Stimulated activated CD8-positive, alpha-beta memory T cell treated with anti-CD3 and anti-CD28 coated beads, Interleukin-7, amount 100 ng/mL, for 4 hours (primary cell): ENCODE measurements around the gene PHLDB3.

Source experiments
- DNase-seq, 2 donors: peaks; one replicate each; pipeline ENCODE4 v3.0.0-alpha.2; 2020; ENCODE audit warnings: low read depth in 2 of 2

Gene PHLDB3

GRCh38 chr19:43468354-43469159 lies 36.0 kb downstream of the PHLDB3 start:
- no peak for DNase-seq

- DNase-seq, result no peak
These were observed 36.8 kb downstream of the PHLDB3 start for GRCh38 chr19:43467730-43468129.

DNA sequence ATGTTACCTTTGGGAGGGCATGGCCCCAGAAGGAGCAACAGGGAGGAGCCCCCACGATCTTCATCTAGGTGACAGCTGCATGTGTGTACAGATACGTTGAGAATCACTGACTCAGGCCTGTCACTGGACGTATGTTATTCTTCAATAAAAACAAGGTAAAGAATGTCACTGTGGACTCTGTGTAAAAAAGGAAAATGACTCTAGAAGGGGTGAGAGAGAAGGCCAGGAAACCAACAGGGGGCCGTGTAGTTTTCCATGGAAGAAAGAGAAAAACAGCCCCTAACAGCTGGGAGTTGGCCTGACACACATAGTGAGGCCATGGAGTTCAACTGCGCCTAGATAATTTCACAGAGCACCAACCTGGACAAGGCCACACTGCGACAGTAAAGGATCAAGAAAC lies 37.3 kb downstream of the PHLDB3 start:
- no peak for DNase-seq

GRCh38 chr19:43466793-43467192 lies 37.8 kb downstream of the PHLDB3 start:
- no peak for DNase-seq

GRCh38 chr19:43465468-43466120 lies 39.0 kb downstream of the PHLDB3 start, which contains the start of gene LYPD3:
Gene LYPD3 (minus strand): TSS chr19:43465608. CDS start chr19:43465571, 37 bp downstream.
- no peak for DNase-seq

- DNase-seq, result no peak
These were observed 40.3 kb downstream of the PHLDB3 start for GRCh38 chr19:43464134-43464775.

- peak; percentile 99 for DNase-seq
These were observed 41.0 kb downstream of the PHLDB3 start for GRCh38 chr19:43463381-43464133.

GRCh38 chr19:43462785-43463380 lies 41.7 kb downstream of the PHLDB3 start:
- no peak for DNase-seq

- no peak for DNase-seq
These were observed 42.2 kb downstream of the PHLDB3 start for GRCh38 chr19:43462383-43462782.

DNA sequence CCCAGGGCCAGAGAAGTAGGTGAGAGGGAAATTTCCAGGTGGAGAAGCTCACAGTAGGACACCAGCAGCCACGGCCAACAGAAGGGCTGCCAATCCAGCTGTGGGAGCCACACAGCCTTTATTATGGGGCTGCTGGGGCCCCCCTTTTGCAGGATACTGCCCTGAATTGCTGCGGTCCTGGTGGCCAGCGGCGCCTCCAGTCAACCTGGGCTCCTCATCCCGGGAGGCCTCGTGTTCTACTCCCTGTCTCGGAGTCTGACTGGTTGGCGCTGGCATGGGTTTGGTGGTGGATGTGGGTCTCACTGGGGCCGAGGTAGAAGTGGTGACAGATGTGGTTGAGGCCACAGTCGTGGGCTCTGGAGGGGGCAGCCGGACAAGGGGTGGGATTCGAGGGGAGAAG lies 43.2 kb downstream of the PHLDB3 start:
- no peak for DNase-seq

- no peak for DNase-seq
These were observed 44.1 kb downstream of the PHLDB3 start for GRCh38 chr19:43460362-43461016.

GRCh38 chr19:43457809-43458208 lies 46.7 kb downstream of the PHLDB3 start:
- no peak for DNase-seq

DNA sequence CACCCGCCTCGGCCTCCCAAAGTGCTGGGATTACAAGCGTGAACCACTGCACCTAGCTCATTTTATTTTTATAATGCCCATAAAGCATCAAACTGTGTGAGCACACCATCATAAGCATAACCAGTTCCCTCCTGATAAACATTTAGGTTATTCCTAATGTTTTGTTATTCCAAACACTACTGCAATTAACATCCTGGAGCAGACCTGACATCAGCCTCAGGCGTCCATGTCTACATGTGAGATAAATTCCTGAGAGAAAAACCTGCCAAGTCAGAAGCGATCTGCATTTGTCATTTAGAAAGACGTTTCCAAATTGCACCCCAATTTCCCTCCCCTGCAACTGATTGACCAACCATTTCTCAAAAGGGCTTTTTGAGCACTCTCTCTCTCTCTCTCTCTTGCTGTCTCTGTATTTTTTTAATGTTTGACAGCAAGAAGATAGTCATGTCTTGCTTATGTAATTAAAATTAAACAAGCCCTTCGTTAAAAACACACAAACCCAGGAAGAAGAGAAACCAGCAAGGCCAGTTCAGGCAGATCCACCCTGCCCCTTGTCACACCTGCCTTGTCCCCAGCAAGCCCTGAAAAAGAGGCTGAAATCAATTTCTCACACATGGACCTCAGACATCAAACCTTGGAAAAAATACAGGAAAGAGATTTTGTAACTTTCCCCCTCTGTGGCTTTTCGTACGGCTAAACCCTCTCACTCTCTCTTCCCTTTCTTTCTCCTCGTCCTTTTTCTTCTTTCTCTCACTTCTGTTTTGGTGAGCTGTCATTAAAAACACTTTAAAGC lies 49.0 kb downstream of the PHLDB3 start:
- no peak for DNase-seq

DNA sequence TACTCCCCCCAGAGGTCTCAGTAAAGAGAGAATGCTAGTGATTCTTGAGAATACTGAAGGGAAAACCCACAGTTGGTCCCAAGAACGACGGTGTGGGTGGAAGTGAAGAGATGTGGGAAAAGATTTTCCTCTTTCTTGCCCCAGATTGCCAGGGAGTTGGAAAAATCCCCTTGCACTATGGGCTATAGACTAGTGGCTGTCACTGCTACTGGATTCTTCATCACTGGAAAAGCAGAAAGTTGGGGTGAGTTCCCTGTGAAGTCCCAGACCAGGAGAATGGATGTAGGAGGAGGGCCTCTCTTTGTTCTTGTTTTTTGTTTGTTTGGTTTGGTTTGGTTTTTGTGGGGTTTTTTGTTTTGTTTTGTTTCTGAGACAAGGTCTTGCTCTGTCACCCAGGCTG lies 50.5 kb downstream of the PHLDB3 start:
- no peak for DNase-seq

DNA sequence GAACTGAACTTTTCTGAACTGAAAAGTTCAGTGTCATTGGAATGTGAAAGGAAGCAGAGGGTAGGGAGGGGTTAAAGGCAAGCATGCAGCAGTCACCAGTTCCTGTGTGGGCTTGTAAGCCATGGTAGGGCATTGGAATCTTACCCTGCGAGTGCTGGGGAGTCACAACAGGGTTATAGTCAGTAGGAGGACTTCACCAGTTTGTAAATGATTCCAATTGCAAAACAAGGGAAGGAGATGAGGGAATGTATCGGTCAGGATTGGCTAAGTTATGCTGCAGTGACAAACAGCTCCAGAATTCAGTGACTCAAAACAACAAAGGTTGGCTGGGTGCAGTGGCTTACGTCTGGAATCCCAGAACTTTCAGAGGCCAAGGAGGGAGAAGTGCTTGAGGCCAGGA lies 52.0 kb downstream of the PHLDB3 start:
- no peak for DNase-seq

DNA sequence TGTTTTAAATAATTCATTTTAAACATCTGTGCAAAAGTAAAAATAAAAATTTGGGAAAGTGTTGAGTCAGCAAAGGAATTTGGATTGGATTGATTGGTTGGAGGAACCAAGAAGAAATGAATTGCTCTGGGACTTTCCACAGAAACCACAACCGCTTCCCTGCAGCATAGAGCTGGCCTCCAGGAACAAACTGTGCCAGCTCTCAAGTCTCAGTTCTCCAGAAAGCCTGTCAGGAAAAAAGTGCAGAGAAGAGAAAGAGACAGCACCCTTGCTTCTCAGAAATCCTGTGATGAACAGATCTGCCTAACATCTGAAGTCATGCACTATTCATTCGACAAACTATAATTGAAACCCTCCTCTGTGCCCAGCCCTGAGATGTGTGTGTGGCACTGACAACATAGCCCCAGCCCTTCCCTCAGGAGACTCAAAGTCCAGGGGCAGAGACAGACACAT lies 54.0 kb downstream of the PHLDB3 start:
- no peak for DNase-seq

- no peak for DNase-seq
These were observed 56.9 kb downstream of the PHLDB3 start for GRCh38 chr19:43447655-43448054.

DNA sequence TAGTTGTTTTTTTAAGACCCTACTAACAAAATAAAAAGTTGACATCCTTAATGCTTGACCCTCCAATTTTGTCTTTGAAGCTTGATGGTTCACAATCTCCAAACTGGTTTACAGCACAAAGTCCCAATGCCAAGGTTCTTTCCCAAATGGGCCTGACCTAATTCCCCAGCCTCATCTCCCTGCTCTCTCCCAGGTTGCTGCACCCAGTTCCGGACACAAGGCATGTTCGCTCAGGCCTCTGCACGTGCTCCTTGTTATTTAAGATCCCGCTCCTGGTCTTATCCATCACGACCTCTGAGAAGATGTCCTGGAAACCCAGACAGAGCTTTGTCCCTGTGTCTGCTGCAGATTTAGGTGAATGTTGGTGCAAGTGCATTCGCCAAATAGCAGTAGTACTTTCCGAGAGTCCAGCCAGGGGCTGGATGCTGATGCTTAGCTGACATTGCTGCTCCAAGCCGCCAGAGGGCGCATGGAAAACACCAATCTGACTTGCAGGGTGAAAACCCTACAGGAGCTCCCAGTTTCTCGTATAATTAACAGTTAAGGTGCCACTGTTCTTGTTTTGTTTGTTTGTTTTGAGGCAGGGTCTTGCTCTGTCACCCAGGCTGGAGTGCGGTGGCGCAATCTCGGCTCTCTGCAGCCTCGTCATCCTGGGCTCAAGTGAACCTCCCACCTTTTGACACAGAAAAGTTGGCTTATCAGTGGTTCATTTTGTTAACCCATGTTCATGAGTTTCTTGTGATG lies 57.6 kb downstream of the PHLDB3 start:
- peak; percentile 63 to 65 for DNase-seq

DNA sequence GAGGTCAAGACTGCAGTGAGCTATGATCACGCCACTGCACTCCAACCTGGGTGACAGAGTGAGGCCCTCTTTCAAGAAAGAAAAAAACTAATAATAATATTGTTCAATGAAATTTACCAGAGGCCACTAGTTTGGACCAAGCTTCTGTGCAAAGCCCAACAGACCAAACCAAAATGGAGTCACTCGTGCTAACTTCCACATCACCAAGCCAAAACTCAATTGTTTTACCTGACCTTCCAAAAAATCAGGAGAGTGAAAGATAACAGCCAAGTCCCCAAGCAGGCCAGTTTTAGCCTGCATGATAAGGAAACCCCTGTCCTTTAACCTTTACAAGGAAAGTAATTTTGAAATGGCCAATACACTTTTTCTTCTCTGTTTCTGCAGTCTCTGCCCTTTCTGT lies 59.1 kb downstream of the PHLDB3 start:
- DNase-seq, result no peak
